ENCODE results near the gene ST7.

ST7 gene

GRCh38 chr7:117067340-117067739, 114.0 kb downstream of the ST7 start:
- TF ChIP-seq YY1 (IDR thresholded peaks at IDR 0.05; ENCODE audit: insufficient read depth, insufficient read length), result no peak
- no peak for TF ChIP-seq ZNF274 (IDR thresholded peaks at IDR 0.05; ENCODE audit: low read depth, low read length)
- no peak for TF ChIP-seq SUZ12 (IDR thresholded peaks at IDR 0.05; ENCODE audit: extremely low read depth, insufficient read depth, insufficient read length)

GRCh38 chr7:117068511-117069145, 115.3 kb downstream of the ST7 start:
- no peaks in the 10 kb centered on the region for H3K36me3 ChIP-seq (ENCODE audit: insufficient read depth, insufficient read length, low read length)
- DNase-seq (ENCODE audit: low read depth, low spot score), result no peak
- no peaks in the 10 kb centered on the region for H3K9me3 ChIP-seq (ENCODE audit: insufficient read depth, low read length)
- H3K9ac ChIP-seq (ENCODE audit: insufficient read length, low read depth), result no peak overlapping the region
- no peak overlapping the region for H3K4me3 ChIP-seq (ENCODE audit: insufficient read length, low read depth)
- no peak for TF ChIP-seq YY1 (IDR thresholded peaks at IDR 0.05; ENCODE audit: insufficient read depth, insufficient read length)
- no peak for TF ChIP-seq ZNF274 (IDR thresholded peaks at IDR 0.05; ENCODE audit: low read depth, low read length)
- TF ChIP-seq SUZ12 (IDR thresholded peaks at IDR 0.05; ENCODE audit: extremely low read depth, insufficient read depth, insufficient read length), result no peak
- H3K4me1 ChIP-seq (ENCODE audit: insufficient read depth, insufficient read length), result no peaks in the 10 kb centered on the region
- no peaks in the 10 kb centered on the region for H3K27me3 ChIP-seq (ENCODE audit: insufficient read depth, insufficient read length)

More at GRCh38 chr7:117067340-117067739, 114.0 kb downstream of the ST7 start:
- H3K4me1 ChIP-seq (ENCODE audit: insufficient read depth, insufficient read length), result no peaks in the 10 kb centered on the region
- H3K36me3 ChIP-seq (ENCODE audit: insufficient read depth, insufficient read length, low read length), result no peaks in the 10 kb centered on the region
- H3K9me3 ChIP-seq (ENCODE audit: insufficient read depth, low read length), result no peaks in the 10 kb centered on the region
- H3K4me3 ChIP-seq (ENCODE audit: insufficient read length, low read depth), result no peak overlapping the region
- no peaks in the 10 kb centered on the region for H3K27me3 ChIP-seq (ENCODE audit: insufficient read depth, insufficient read length)
- H3K9ac ChIP-seq (ENCODE audit: insufficient read length, low read depth), result no peak overlapping the region
- DNase-seq (ENCODE audit: low read depth, low spot score), result no peak

GRCh38 chr7:117069379-117069778, 116.1 kb downstream of the ST7 start:
- no peak overlapping the region for H3K9ac ChIP-seq (ENCODE audit: insufficient read length, low read depth)
- TF ChIP-seq ZNF274 (IDR thresholded peaks at IDR 0.05; ENCODE audit: low read depth, low read length) (no peak), YY1 (IDR thresholded peaks at IDR 0.05; ENCODE audit: insufficient read depth, insufficient read length) (no peak), SUZ12 (IDR thresholded peaks at IDR 0.05; ENCODE audit: extremely low read depth, insufficient read depth, insufficient read length) (no peak)
- no peak overlapping the region for H3K4me3 ChIP-seq (ENCODE audit: insufficient read length, low read depth)
- H3K4me1 ChIP-seq (ENCODE audit: insufficient read depth, insufficient read length), result no peaks in the 10 kb centered on the region
- no peaks in the 10 kb centered on the region for H3K27me3 ChIP-seq (ENCODE audit: insufficient read depth, insufficient read length)
- H3K9me3 ChIP-seq (ENCODE audit: insufficient read depth, low read length), result no peaks in the 10 kb centered on the region
- H3K36me3 ChIP-seq (ENCODE audit: insufficient read depth, insufficient read length, low read length), result no peaks in the 10 kb centered on the region
- no peak for DNase-seq (ENCODE audit: low read depth, low spot score)

GRCh38 chr7:117071551-117071950, 118.2 kb downstream of the ST7 start:
- TF ChIP-seq SUZ12 (IDR thresholded peaks at IDR 0.05; ENCODE audit: extremely low read depth, insufficient read depth, insufficient read length) (no peak), YY1 (IDR thresholded peaks at IDR 0.05; ENCODE audit: insufficient read depth, insufficient read length) (no peak), ZNF274 (IDR thresholded peaks at IDR 0.05; ENCODE audit: low read depth, low read length) (no peak)
- Histone ChIP-seq H3K4me3 (ENCODE audit: insufficient read length, low read depth) (no peak overlapping the region), H3K36me3 (ENCODE audit: insufficient read depth, insufficient read length, low read length) (no peaks in the 10 kb centered on the region), H3K27me3 (ENCODE audit: insufficient read depth, insufficient read length) (no peaks in the 10 kb centered on the region), H3K4me1 (ENCODE audit: insufficient read depth, insufficient read length) (no peaks in the 10 kb centered on the region), H3K9ac (ENCODE audit: insufficient read length, low read depth) (no peak overlapping the region), H3K9me3 (ENCODE audit: insufficient read depth, low read length) (peaks cover 8% of the 10 kb centered on the region; the same call in 1 of the 2 replicates)
- DNase-seq (ENCODE audit: low read depth, low spot score), result no peak

GRCh38 chr7:117072620-117073118, 119.4 kb downstream of the ST7 start:
- H3K4me3 ChIP-seq (ENCODE audit: insufficient read length, low read depth), result no peak overlapping the region
- TF ChIP-seq YY1 (IDR thresholded peaks at IDR 0.05; ENCODE audit: insufficient read depth, insufficient read length) (no peak), ZNF274 (IDR thresholded peaks at IDR 0.05; ENCODE audit: low read depth, low read length) (no peak), SUZ12 (IDR thresholded peaks at IDR 0.05; ENCODE audit: extremely low read depth, insufficient read depth, insufficient read length) (no peak)
- no peaks in the 10 kb centered on the region for H3K36me3 ChIP-seq (ENCODE audit: insufficient read depth, insufficient read length, low read length)
- H3K4me1 ChIP-seq (ENCODE audit: insufficient read depth, insufficient read length), result no peaks in the 10 kb centered on the region
- no peaks in the 10 kb centered on the region for H3K27me3 ChIP-seq (ENCODE audit: insufficient read depth, insufficient read length)
- H3K9ac ChIP-seq (ENCODE audit: insufficient read length, low read depth), result no peak overlapping the region
- H3K9me3 ChIP-seq (ENCODE audit: insufficient read depth, low read length), result peaks cover 8% of the 10 kb centered on the region; the same call in 1 of the 2 replicates
- no peak for DNase-seq (ENCODE audit: low read depth, low spot score)

- no peak overlapping the region for H3K9ac ChIP-seq (ENCODE audit: insufficient read length, low read depth)
- no peaks in the 10 kb centered on the region for H3K4me1 ChIP-seq (ENCODE audit: insufficient read depth, insufficient read length)
- H3K9me3 ChIP-seq (ENCODE audit: insufficient read depth, low read length), result peaks cover 8% of the 10 kb centered on the region; the same call in 1 of the 2 replicates
- TF ChIP-seq ZNF274 (IDR thresholded peaks at IDR 0.05; ENCODE audit: low read depth, low read length) (no peak), SUZ12 (IDR thresholded peaks at IDR 0.05; ENCODE audit: extremely low read depth, insufficient read depth, insufficient read length) (no peak), YY1 (IDR thresholded peaks at IDR 0.05; ENCODE audit: insufficient read depth, insufficient read length) (no peak)
- no peaks in the 10 kb centered on the region for H3K36me3 ChIP-seq (ENCODE audit: insufficient read depth, insufficient read length, low read length)
- H3K27me3 ChIP-seq (ENCODE audit: insufficient read depth, insufficient read length), result no peaks in the 10 kb centered on the region
- no peak for DNase-seq (ENCODE audit: low read depth, low spot score)
- no peak overlapping the region for H3K4me3 ChIP-seq (ENCODE audit: insufficient read length, low read depth)
Measured at GRCh38 chr7:117074378-117074777, 121.1 kb downstream of the ST7 start.

GRCh38 chr7:117075934-117076333, 122.6 kb downstream of the ST7 start:
- no peak for TF ChIP-seq SUZ12 (IDR thresholded peaks at IDR 0.05; ENCODE audit: extremely low read depth, insufficient read depth, insufficient read length)
- no peak for TF ChIP-seq ZNF274 (IDR thresholded peaks at IDR 0.05; ENCODE audit: low read depth, low read length)
- no peak for TF ChIP-seq YY1 (IDR thresholded peaks at IDR 0.05; ENCODE audit: insufficient read depth, insufficient read length)
- no peak overlapping the region for H3K9ac ChIP-seq (ENCODE audit: insufficient read length, low read depth)
- H3K27me3 ChIP-seq (ENCODE audit: insufficient read depth, insufficient read length), result no peaks in the 10 kb centered on the region
- no peak overlapping the region for H3K4me3 ChIP-seq (ENCODE audit: insufficient read length, low read depth)
- no peaks in the 10 kb centered on the region for H3K36me3 ChIP-seq (ENCODE audit: insufficient read depth, insufficient read length, low read length)
- no peaks in the 10 kb centered on the region for H3K4me1 ChIP-seq (ENCODE audit: insufficient read depth, insufficient read length)
- no peak for DNase-seq (ENCODE audit: low read depth, low spot score)
- peaks cover 8% of the 10 kb centered on the region; the same call in 1 of the 2 replicates for H3K9me3 ChIP-seq (ENCODE audit: insufficient read depth, low read length)
